Endodermal cell (in vitro differentiated cells): ENCODE data around the gene SSB. TPM values are rescaled to one million over a fixed set of nuclear protein-coding genes. Genes with fewer than 3 reads are reported as not detected.

Experiments
- DNase-seq: peaks from one replicate; pipeline ENCODE4 v3.0.0-alpha.2; 2017
- H3K27ac ChIP-seq: 2 replicates; pipeline ENCODE4 v1.5.1; 2013; ENCODE audit warnings: mild to moderate bottlenecking, low read depth, low read length, moderate library complexity
- H3K27me3 ChIP-seq: 2 replicates; pipeline ENCODE4 v1.6.1; 2013; ENCODE audit warnings: mild to moderate bottlenecking, low read length, moderate library complexity; ENCODE audit not compliant: insufficient read depth, control insufficient read depth, poor library complexity, severe bottlenecking
- H3K36me3 ChIP-seq: 2 replicates; pipeline ENCODE4 v1.7.0; 2013; ENCODE audit warnings: mild to moderate bottlenecking, low read length, moderate library complexity; ENCODE audit not compliant: control insufficient read depth, insufficient read depth
- H3K4me1 ChIP-seq: one replicate; pipeline ENCODE4 v1.7.0; 2013; ENCODE audit warnings: low read length; ENCODE audit not compliant: control insufficient read depth, insufficient read depth
- H3K4me3 ChIP-seq: 2 replicates; pipeline ENCODE4 v1.5.1; 2013; ENCODE audit warnings: mild to moderate bottlenecking, low read length, moderate library complexity
- H3K9ac ChIP-seq: 2 replicates; pipeline ENCODE4 v1.6.1; 2013; ENCODE audit warnings: mild to moderate bottlenecking, low read length, moderate library complexity; ENCODE audit not compliant: poor library complexity, severe bottlenecking; ENCODE audit errors: extremely low read depth
- H3K9me3 ChIP-seq: 2 replicates; pipeline ENCODE4 v1.6.1; 2013; ENCODE audit warnings: mild to moderate bottlenecking, low read length, moderate library complexity; ENCODE audit not compliant: control insufficient read depth
- H3K27ac Mint-ChIP-seq: 2 replicates; pipeline ENCODE4 v1.8.0; 2020; ENCODE audit warnings: mixed read lengths
- H3K27me3 Mint-ChIP-seq: 2 replicates; pipeline ENCODE4 v1.8.0; 2021; ENCODE audit warnings: mild to moderate bottlenecking, mixed read lengths; ENCODE audit not compliant: insufficient read depth
- H3K36me3 Mint-ChIP-seq: 2 replicates; pipeline ENCODE4 v1.8.0; 2020; ENCODE audit warnings: low read depth, mixed read lengths
- H3K4me1 Mint-ChIP-seq: 2 replicates; pipeline ENCODE4 v1.8.0; 2020; ENCODE audit warnings: mixed read lengths
- H3K4me3 Mint-ChIP-seq: 2 replicates; pipeline ENCODE4 v1.8.0; 2020; ENCODE audit warnings: mild to moderate bottlenecking, moderate library complexity, mixed read lengths
- H3K9me3 Mint-ChIP-seq: 2 replicates; pipeline ENCODE4 v1.8.0; 2020; ENCODE audit warnings: mild to moderate bottlenecking, mixed read lengths
- CTCF ChIP-seq: fragments of 200-600 bp; sonication (generic); conservative IDR thresholded peaks from 2 replicates; pipeline ENCODE4 v1.5.0; 2021; ENCODE audit warnings: antibody characterized with exemption, mild to moderate bottlenecking
- WGBS, 2 experiments: methylation state at CpG; one replicate each; pipeline versions ENCODE4 v1.1.5 to v1.1.7; 2013; ENCODE audit warnings: missing lambda C conversion rate in 2 of 2, mixed read lengths in 1 of 2; ENCODE audit not compliant: insufficient coverage in 1 of 2, insufficient read length in 1 of 2; 5-methylcytosine and 5-hydroxymethylcytosine counted together
- total RNA-seq, 2 donors: library from RNA; stranded (reverse); fragmentation: NEBNext Ultra II Directional in 1 of 2; extraction: Animal tissue kit (Norgen Biotek cat#: 25700) in 1 of 2; gene quantifications; 2 replicates in 1 of 2; 3 replicates in 1 of 2; pipeline ENCODE4 v1.2.1, GENCODE V29; 2021

The SSB gene
- total RNA-seq, 2 donors from 2014 or later: 182 to 208 TPM

- WGBS, 2 experiments: 66 to 71% methylated on average over 1 to 2 of the region's 2 CpGs
- Histone ChIP-seq H3K27ac (no peak overlapping the region), H3K4me1 (no peaks in the 10 kb centered on the region), H3K9me3 (no peaks in the 10 kb centered on the region), H3K27me3 (no peaks in the 10 kb centered on the region), H3K4me3 (no peak overlapping the region), H3K9ac (no peak overlapping the region), H3K36me3 (no peaks in the 10 kb centered on the region)
- H3K4me1 Mint-ChIP-seq: peaks cover 4% of the 10 kb centered on the region
- no peak for TF ChIP-seq CTCF
- DNase-seq: no peak
- H3K4me3 Mint-ChIP-seq: no peak overlapping the region
- H3K36me3 Mint-ChIP-seq: no peaks in the 10 kb centered on the region
- H3K27me3 Mint-ChIP-seq: no peaks in the 10 kb centered on the region
- H3K27ac Mint-ChIP-seq: no peak overlapping the region
- no peaks in the 10 kb centered on the region for H3K9me3 Mint-ChIP-seq
These were observed 3.5 kb upstream of the SSB start for GRCh38 chr2:169795181-169795580.

DNA sequence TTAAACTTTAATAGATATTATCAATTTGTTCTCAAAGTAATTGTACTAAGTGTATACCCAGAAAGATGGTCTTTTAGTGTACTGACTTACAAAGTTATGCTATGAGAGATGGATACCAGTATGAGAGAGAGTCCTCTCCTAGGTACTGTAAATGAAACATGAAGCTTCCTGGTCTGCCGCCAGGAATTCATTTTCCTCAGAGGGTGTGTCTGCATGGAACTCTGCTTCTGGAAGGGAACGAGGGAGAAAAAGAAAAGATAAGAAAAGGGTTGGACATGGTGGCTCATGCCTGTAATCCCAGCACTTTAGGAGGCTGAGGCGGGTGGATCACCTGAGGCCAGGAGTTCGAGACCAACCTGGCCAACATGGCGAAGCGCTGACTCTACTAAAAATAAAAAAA lies 2.2 kb upstream of the SSB start:
- no peaks in the 10 kb centered on the region for H3K9me3 ChIP-seq
- no peak overlapping the region for H3K4me3 ChIP-seq
- DNase-seq: no peak
- H3K36me3 ChIP-seq: peaks cover 7% of the 10 kb centered on the region
- H3K4me1 ChIP-seq: no peaks in the 10 kb centered on the region
- no peak overlapping the region for H3K27ac Mint-ChIP-seq
- no peak overlapping the region for H3K4me3 Mint-ChIP-seq
- H3K27ac ChIP-seq: no peak overlapping the region
- 60 to 87% methylated on average over 1 to 6 of the region's 6 CpGs for WGBS, 2 experiments
- TF ChIP-seq CTCF: no peak
- H3K9me3 Mint-ChIP-seq: no peaks in the 10 kb centered on the region
- no peaks in the 10 kb centered on the region for H3K27me3 Mint-ChIP-seq
- peaks cover 8% of the 10 kb centered on the region for H3K36me3 Mint-ChIP-seq
- H3K27me3 ChIP-seq: no peaks in the 10 kb centered on the region
- no peak overlapping the region for H3K9ac ChIP-seq
- peaks cover 4% of the 10 kb centered on the region for H3K4me1 Mint-ChIP-seq

DNA sequence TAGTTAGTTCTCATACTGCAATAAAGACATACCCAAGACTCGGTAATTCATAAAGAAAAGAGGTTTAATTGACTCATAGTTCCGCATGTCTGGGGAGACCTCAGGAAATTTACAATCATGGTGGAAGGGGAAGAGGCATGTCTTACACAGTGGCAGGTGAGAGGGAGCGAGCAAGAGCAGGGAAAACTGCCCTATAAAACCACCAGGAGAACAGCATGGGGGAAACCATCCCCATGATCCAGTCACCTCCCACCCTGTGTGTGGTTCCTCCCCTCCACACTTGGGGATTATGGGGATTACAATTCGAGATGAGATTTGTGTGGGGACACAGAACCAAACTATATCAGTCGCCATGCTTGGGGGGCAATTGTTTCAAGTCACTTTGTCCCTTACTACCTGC lies 1.1 kb upstream of the SSB start:
- no peaks in the 10 kb centered on the region for H3K9me3 Mint-ChIP-seq
- WGBS, 2 experiments: 90 to 93% methylated on average over 2 to 5 of the region's 5 CpGs
- H3K4me3 Mint-ChIP-seq: no peak overlapping the region
- no peaks in the 10 kb centered on the region for H3K27me3 Mint-ChIP-seq
- no peaks in the 10 kb centered on the region for H3K27me3 ChIP-seq
- H3K4me1 Mint-ChIP-seq: peaks cover 6% of the 10 kb centered on the region
- no peak for DNase-seq
- no peak overlapping the region for H3K4me3 ChIP-seq
- no peaks in the 10 kb centered on the region for H3K4me1 ChIP-seq
- TF ChIP-seq CTCF: no peak
- peaks cover 19% of the 10 kb centered on the region for H3K36me3 ChIP-seq
- H3K27ac Mint-ChIP-seq: no peak overlapping the region
- H3K9ac ChIP-seq: no peak overlapping the region
- H3K9me3 ChIP-seq: no peaks in the 10 kb centered on the region
- H3K36me3 Mint-ChIP-seq: peaks cover 18% of the 10 kb centered on the region
- H3K27ac ChIP-seq: no peak overlapping the region
